GM21717 (cell line): ENCODE results near the gene TNXB.
"Not testable (repeated sequence)": the region's sequence is repeated elsewhere in the genome, so short reads cannot be mapped to it uniquely, and the experiment has no call there.

Experiments used
- ATAC-seq: cut with Tn5 transposase; IDR thresholded peaks from one replicate; pipeline ENCODE4 v1.9.1; 2021; ENCODE audit warnings: mild to moderate bottlenecking, moderate library complexity; ENCODE audit not compliant: unreplicated experiment

TNXB gene

DNA sequence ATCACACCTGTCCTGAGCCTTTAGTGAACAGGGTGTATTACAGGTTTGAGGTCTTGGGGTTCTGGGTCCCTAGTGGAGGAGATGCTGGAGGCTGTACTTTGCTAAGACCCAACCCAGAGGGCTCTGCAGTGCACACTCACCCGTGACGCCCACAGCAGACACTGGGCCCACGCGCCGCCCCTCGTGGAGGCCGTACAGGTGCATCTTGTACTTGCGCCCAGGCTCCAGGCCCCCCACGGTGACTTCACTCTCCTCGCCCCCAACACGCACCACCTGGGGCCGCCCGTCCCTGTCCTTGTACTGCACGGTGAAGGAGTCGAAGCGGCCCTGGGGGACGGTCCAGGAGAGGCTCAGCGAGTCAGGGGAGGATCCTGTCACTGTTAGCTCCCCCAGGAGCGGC is 41.6 kb downstream of the TNXB start:
- not testable (repeated sequence) for ATAC-seq

DNA sequence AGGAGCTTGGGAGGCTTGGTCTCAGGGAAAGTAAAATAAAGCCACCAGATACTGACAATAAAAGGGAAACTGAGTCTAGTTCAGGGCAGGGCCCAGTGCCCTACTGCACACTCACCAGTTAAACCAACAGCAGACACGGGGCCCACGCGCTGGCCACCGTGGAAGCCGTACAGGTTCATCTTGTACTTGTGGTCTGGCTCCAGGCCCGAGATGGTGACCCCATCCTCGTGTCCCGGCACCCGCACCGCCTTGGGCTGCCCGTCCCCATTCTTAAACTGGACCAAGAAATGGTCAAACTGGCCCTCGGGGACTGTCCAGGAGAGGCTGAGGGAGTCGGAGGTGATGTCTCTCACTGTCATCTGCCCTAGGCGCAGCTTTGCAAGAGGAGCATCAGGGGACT is 44.4 kb downstream of the TNXB start:
- no peak for ATAC-seq

DNA sequence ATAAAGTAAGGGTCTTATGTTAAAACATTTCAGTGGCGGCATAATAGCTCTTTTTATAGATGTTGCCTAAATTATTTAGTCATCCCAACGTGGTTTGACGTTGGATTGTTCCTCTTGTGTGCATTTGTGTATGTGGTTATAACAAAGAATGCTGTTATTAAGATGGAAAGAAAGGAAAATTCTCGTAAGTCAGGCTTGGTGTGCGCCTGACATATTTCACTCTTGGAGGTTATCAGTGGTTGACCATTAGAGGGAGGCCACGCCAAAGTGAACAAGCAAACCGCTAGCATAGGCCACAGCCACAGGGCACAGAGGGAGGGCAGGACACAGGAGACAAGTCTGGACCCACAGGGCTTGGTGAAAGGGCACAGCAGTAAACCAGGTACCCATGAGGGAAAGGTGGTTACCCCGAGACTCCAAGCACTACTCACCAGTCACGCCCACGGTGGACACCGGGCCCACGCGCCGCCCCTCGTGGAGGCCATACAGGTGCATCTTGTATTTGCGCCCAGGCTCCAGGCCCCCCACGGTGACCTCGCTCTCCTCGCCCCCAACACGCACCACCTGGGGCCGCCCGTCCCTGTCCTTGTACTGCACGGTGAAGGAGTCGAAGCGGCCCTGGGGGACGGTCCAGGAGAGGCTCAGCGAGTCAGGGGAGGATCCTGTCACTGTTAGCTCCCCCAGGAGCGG is 48.0 kb downstream of the TNXB start:
- no peak for ATAC-seq

DNA sequence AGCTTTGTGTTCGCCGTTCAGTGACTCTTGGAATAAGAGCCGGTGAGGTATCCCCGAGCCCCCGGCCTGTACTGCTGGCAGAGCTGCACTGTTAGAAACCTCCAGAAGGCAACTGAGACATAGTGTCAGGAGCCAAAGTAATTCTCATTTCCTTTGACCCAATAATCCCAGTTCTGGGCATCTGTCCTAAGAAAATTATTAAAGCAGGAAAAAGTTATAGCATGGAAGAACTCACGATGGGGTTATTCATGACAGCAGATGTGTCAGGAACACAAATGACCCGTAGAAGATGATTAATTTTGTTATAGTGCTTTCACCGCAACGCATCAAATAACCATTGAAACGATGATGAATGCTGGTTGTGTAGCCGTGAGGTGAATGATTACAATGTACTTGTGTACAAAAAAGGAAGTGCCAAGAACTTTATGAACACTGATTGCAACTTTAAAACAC is 50.6 kb downstream of the TNXB start:
- no peak for ATAC-seq

DNA sequence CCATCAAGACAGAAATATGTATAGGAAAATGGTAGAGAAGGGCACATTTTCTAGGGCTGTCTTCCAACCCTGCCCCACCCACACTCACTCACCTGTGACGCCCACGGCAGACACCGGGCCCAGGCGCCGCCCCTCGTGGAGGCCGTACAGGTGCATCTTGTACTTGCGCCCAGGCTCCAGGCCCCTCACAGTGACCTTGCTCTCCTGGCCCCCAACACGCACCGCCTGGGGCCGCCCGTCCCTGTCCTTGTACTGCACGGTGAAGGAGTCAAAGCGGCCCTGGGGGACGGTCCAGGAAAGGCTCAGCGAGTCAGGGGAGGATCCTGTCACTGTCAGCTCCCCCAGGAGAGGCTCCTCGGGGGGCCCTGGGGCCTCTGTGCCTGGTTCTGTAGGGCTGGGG is 51.2 kb downstream of the TNXB start:
- ATAC-seq: no peak

DNA sequence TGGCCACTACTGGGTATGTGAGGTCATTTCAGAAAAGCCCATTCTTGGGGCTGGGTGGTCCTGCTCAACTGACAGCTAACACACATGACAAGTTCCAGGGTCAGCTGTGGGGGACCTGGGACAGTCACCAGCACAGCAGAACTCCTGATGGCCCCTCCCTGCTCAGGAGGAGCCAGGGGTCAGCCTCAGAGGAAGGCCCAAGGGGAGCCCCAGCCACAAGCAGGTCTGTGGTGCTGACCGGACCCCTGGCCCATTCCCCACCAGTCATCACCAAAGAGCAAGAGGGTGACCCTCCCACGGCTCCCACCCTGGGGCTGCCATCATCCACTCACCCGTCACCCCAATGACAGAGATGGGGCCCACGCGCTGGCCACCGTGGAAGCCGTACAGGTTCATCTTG is 52.9 kb downstream of the TNXB start:
- ATAC-seq: no peak

DNA sequence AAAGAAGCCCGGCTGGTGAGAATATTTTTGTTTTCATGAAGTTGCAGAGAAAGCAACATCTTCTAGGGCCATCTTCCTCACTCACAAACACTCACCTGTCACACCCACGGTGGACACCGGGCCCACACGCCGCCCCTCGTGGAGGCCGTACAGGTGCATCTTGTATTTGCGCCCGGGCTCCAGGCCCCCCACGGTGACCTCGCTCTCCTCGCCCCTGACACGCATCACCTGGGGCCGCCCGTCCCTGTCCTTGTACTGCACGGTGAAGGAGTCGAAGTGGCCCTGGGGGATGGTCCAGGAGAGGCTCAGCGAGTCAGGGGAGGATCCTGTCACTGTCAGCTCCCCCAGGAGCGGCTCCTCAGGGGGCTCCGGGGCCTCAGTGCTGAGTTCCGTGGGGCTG is 53.4 kb downstream of the TNXB start:
- not testable (repeated sequence) for ATAC-seq

DNA sequence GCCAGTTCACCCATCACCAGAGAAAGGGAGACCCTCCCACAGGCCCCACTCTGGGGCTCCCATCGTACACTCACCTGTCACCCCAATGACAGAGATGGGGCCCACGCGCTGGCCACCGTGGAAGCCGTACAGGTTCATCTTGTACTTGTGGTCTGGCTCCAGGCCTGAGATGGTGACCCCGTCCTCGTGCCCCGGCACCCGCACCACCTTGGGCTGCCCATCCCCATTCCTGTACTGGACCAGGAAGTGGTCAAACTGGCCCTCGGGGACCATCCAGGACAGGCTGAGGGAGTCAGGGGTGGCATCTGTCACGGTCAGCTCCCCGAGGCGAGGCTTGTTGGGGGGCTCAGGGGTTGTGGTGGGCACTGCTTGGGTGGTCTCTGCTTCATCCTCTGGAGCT is 55.8 kb downstream of the TNXB start:
- not testable (repeated sequence) for ATAC-seq

DNA sequence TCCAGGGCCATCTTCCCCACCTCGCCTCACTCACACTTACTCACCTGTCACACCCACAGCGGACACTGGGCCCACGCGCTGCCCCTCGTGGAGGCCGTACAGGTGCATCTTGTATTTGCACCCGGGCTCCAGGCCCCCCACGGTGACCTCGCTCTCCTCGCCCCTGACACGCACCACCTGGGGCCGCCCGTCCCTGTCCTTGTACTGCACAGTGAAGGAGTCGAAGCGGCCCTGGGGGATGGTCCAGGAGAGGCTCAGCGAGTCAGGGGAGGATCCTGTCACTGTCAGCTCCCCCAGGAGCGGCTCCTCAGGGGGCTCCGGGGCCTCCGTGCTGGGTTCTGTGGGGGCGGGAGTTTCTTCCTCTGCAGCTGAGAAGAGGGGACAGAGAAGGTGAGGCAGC is 56.5 kb downstream of the TNXB start:
- not testable (repeated sequence) for ATAC-seq

DNA sequence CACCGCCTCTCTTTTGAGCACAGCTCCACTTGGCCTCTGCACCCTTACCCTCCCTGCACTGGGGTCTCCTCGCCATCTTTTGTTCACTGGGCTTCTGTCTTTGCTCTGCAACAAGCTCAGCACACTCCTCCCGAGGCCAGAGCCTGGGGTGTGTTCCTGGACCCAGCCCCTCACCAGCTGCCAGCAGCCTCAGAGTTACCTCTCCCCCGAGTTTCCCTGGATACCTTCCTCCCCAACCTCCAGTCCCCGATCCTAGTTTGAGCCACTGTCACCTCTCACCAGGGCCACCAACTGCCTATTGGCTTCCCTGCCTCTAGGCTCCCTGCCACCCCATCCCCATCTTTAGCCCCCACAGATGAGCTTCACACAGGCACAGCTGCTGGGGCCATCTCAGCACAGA is 58.6 kb downstream of the TNXB start:
- ATAC-seq: no peak

DNA sequence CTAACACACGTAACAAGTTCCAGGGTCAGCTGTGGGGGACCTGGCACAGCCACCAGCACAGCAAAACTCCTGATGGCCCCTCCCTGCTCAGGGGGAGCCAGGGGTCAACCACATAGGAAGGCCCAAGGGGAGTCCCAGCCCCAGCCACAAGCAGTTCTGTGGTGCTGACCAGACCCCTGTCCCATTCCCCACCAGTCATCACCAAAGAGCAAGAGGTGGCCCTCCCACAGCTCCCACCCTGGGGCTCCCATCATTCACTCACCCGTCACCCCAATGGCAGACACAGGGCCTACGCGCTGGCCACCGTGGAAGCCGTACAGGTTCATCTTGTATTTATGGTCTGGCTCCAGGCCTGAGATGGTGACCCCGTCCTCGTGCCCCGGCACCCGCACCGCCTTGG is 59.4 kb downstream of the TNXB start:
- ATAC-seq: not testable (repeated sequence)

DNA sequence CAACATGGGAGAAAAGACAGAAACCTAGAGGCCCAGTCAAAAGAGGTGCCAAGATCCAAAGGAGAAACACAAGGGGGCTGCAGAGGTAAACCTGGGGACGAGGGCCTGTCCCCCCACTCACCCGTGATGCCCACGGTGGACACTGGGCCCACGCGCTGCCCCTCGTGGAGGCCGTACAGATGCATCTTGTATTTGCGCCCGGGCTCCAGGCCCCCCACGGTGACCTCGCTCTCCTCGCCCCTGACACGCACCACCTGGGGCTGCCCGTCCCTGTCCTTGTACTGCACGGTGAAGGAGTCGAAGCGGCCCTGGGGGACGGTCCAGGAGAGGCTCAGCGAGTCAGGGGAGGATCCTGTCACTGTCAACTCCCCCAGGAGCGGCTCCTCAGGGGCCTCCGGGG is 60.0 kb downstream of the TNXB start:
- ATAC-seq: not testable (repeated sequence)

DNA sequence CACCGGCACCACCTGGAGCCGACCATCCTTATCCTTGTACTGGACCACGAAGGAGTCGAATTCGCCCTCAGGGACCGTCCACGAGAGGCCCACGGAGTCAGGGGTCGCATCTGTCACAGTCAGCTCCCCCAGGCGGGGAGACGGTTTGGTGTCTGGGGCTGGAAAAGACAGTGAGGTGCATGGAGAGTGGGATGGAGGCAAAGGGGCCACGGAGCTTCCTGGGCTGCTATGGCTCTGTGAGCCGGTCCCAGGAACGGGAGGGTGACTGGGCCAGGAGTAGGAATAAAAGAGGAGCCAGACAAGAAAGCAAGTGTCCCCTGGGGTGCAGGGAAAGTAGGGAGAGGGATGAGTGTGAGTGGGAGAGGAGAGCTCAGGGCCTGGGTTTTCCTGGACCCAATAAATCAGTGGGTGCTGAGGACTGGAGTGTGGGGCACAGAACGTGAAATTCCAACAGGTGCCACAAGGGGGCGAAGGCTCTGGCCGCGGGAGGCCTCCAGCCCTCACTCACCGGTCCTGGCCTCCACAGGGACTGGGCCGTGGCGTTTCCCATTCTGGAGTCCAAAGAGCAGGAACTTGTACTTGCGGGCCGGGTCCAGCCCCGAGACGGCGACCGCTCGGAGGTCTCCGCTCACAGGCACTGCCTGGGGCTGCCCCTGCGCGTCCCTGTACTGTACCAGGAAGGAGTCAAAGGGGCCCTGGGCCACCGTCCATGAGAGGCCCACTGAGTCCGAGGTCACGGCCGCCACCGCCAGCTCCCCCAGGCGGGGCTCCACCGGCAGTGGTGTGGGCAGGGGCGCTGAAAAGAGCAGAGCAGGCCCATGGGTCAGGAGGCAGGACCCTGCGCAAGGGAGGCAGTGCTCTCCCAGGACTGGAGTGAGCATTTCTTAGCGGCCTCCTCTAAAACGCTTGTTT is 61.0 kb downstream of the TNXB start:
- no peak for ATAC-seq

DNA sequence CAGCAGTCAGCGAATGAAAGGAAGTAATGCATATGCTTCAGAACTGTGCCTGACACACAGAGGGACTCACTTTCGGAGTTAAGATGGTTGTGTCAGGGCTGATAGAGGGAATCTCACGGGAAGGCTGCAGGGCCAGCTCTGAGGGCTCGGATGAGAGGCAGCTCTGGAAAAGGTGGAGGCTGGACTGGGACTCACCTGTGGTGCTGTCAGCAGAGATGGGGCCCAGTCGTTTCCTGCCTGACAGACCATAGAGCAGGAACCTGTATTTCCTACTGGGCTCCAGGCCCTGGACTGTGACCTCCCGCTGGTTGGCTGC is 61.6 kb downstream of the TNXB start:
- no peak for ATAC-seq

DNA sequence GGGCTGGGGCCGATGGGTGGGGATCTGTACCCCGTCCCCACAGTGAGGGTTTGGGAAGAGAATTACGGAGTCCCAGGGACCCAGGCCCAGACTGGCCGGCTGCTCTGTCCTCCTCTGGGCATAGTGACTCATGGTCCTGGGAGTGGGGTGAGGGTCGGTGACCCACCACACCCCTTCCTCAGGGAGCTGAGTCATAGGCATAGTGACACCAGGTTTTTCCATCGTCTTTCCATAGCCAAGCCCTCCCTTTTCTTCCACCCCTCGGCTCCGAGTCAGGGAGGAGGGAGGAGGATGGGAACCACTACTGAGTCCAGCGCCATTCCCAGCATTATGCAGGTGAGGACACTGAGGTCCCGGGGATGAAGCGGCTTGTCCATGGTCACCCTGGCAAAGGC is 62.1 kb downstream of the TNXB start:
- ATAC-seq: no peak

DNA sequence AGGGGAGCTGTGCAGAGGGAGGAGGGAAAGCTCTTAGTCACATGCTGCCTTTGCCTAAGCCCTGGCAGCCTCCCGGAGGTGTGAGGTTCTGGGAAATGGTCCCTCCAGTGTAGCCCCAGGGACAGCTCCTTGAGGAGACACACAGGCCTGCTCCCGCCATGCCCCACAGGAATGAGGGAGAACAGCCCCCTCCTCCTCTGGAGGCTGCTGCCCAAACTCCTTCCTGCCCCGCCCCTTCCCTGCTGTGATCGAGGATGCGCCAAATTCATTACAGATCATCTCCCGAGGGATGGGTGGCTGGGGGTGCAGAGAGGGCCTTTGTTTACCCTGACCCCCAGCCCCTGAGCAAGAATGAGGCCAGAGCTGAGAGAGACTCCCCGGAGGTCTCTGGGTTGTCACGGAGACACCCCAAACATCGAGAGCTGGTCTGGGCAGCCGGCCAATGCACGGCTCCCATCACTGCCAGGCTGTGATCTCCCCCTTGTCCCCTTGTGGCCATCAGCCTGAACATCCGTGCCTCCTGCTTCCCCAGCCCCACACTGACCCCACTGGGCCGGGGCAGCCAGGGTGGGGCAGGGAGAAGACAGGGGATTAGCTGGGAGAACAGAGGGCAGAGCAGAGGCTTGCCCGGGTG is 62.6 kb downstream of the TNXB start:
- no peak for ATAC-seq

DNA sequence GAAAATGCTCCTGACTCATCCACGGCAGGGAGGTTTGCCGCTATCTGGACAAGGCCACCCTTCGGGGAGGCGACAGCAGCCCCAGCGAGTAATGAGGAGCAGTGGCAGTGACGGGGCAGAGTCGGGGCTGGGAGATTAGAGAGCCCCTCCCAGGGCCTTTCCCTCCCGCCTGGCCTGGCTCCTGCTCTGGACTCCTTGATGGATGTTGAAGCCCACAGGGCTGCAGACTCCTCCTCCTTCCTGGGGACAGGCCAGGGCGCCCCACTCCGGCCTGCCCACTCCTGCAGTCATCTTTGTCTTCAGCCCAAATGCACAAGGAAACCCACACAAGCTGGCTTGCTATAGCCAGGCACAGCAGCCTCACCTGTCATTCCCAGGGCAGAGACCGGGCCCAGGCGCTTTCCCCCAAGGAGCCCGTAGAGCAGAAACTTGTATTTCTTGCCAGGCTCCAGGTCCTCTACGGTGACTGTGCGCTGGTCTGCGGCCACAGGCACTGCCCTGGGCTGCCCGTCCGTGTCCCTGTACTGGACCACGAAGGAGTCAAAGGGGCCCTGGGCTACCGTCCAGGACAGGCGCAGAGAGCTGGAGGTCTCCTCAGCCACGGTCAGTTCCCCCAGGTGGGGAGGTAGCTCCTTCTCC is 63.2 kb downstream of the TNXB start:
- no peak for ATAC-seq

DNA sequence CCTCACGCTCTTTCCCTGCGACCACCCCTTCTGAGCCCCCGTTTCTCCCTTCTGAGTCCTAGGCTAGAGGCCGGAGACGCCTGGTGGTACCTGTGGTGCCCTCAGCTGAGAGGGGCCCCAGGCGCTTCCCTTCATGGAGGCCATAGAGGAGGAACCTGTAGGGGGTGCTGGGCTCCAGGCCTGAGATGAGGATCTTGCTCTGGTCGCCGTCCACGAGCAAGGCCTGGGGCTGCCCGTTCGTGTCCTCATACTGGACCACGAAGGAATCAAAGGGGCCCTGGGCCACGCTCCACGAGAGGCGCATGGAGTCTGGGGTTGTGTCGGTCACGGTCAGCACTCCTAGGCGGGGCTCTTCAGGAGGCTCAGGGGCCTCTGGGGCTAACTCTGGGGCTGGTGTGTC is 64.2 kb downstream of the TNXB start:
- not testable (repeated sequence) for ATAC-seq

DNA sequence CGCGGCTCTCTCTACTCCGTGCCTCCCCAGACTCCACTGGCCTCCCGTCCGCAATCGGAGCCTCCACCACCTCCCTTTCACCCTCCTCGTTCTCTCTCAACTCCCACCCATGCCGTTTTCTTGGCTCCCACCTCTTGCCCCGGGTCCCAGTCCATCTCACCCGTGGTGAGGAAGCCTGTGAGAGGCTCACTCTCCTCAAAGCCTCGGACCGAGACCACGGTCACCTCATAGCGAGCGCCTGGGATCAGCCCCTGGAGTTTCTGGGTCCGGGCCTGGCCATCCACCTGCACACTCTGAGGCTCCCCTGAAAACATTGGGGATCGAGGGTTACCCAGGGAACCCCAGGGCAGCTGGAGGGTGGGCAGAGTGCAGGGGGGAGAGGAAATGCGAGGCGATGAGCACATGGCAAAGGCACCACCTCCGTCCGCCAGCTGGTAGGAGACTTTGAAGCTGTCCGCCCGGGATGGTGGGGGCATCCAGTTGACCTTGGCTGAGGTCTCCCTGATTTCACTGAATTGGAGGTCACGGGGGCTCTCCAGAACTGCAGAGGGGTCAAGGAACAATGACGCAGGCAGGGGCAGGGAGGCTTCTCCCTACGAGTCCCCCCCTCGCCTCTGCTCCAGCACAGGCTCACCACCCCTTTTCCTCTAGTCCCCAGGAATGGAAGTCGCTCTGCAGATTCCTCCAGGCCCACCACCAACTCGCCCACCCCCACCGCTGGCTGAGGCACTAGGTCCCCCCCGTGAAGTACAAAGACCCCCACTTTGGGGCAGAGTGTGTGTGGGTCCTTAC is 65.4 kb downstream of the TNXB start:
- not testable (repeated sequence) for ATAC-seq

DNA sequence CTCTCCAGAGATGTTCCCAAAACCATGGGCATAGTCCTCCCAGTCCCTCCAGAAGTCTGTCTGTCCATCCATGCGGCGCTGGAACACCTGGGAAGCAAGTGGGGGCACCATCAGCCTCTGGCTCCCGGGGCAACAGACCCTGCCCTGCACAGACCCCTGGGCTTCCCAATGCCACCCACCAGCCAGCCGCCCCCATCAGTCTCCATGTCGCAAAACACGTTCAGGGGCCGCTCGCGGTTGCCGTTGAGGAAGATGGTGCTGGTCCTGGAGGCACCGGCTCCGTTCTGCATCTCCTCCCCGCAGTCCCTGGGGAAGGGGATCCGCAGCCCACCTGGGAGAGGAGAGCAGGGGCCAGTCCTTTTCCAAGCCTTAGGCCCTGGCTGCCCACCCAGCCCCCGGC is 66.9 kb downstream of the TNXB start:
- ATAC-seq: not testable (repeated sequence)

DNA sequence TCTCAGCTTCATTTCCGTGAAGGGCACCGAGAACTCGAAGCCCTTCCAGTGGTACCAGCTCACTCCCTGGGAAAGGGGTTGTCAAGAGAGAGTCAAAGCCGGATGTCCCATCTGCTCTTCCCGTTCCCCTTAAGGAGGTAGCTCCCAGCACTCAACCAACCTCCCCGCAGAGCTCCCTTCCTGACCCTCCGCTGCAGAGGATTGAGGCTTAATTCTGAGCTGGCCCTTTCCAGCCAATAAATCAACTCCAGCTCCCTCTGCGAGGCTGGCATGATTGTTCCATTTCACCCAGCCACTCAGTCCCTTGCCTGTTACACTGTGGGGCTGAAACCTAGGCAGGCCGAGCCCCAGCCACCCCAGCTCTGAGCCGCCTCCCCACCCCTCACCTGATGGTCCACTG is 67.8 kb downstream of the TNXB start:
- ATAC-seq: not testable (repeated sequence)
